Subcutaneous preadipocyte (primary cell): ENCODE results near the gene MLIP. TPM values are rescaled to one million over a fixed set of nuclear protein-coding genes. Genes with fewer than 3 reads are reported as not detected.

Experiments
- total RNA-seq: library from RNA; depleted of rRNA; stranded (reverse); fragments of >200 nt; gene quantifications from 2 replicates; pipeline ENCODE4 v1.2.3, GENCODE V29; 2012

The MLIP gene, protein sequence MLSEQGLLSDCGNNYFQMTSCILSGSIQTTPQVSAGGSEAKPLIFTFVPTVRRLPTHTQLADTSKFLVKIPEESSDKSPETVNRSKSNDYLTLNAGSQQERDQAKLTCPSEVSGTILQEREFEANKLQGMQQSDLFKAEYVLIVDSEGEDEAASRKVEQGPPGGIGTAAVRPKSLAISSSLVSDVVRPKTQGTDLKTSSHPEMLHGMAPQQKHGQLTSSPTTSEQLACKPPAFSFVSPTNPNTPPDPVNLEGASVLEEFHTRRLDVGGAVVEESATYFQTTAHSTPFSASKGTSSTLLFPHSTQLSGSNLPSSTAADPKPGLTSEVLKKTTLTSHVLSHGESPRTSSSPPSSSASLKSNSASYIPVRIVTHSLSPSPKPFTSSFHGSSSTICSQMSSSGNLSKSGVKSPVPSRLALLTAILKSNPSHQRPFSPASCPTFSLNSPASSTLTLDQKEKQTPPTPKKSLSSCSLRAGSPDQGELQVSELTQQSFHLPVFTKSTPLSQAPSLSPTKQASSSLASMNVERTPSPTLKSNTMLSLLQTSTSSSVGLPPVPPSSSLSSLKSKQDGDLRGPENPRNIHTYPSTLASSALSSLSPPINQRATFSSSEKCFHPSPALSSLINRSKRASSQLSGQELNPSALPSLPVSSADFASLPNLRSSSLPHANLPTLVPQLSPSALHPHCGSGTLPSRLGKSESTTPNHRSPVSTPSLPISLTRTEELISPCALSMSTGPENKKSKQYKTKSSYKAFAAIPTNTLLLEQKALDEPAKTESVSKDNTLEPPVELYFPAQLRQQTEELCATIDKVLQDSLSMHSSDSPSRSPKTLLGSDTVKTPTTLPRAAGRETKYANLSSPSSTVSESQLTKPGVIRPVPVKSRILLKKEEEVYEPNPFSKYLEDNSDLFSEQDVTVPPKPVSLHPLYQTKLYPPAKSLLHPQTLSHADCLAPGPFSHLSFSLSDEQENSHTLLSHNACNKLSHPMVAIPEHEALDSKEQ
- total RNA-seq = not detected in 2 replicates

DNA sequence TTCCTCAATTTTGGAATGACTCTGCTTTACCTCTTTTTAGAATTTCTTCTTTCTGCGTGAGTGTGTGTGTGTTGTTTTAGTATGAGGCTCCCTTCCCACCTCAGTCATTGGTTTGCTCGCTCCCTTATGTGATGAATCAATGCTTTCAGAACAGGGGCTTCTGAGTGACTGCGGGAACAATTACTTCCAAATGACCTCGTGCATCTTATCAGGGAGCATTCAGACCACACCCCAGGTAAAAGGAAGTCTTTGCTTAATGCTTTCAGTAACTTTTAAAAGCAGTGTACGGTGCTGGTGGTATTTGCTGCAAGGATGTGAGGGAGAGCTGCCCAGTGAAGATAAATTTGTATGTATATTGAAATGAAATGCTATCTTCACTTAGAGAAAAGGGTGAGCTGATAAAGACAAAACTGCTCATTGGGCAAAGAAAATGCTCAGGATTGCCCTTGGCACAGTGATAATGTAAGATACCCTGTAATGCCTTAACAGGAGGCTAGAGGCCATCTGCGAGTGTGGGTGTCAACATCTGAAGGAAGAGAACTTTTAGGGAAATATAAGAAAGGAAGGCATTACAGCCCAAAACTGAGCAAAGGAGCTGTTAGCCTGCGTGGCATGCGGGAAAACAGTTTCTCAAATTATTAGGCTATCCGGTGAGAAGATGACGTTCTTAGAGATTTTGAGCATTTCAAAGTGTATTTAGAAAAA, at the start of gene MLIP:
TSS of gene MLIP (plus strand) at position 103 of the 705 bp plus-strand sequence. CDS start at position 140, 37 bp downstream.

DNA sequence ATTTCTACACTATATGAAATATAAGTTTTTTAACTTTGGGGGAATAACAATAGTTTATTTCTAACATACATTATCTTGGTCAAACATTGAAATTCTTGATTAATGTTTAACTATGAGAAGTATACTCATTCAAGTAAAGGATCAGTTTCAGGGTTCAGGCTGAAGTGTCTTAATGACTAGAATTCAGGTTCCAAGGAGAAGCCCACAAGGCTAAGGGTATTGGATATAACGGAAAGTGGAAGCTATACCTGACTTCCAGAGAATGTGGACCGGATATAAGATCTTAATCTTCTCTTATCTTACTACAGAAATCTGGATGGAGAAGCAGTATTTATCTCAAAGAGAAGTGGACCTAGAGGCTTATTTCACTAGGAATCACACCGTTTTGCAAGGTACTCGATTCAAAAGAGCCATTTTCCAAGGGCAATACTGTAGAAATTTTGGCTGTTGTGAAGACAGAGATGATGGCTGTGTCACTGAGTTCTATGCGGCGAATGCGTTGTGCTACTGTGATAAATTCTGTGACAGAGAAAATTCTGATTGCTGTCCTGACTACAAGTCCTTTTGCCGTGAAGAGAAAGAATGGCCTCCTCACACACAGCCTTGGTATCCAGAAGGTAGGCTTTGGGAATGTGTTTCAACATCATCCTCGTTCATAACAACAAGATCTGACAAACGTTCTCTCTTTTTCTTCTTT, 197.2 kb downstream of the MLIP start, which contains the start of gene TINAG:
TSS of gene TINAG (plus strand) at position 153 of the 697 bp plus-strand sequence. CDS start at position 263, 110 bp downstream.

Other genes with a start within 250 kb of the MLIP start
- gene TINAG, start 197.0 kb downstream of the MLIP start, total RNA-seq = not detected in 2 replicates